PC-3 (cell line): ENCODE data around the gene FGFR3. TPM values are rescaled to one million over a fixed set of nuclear protein-coding genes. Genes with fewer than 3 reads are reported as not detected.

ENCODE experiments used
- ATAC-seq: fragments of 200-7000 bp; cut with Tn5 transposase; 2 replicates; pipeline ENCODE4 v1.9.1; 2020; ENCODE audit warnings: mild to moderate bottlenecking, moderate library complexity
- BruUV-seq: library from RNA; stranded (reverse); fragments of 400-500 nt; replicated peaks from 2 replicates; lab custom pipeline; 2021; lab: Mats Ljungman, UMichigan
- CTCF ChIA-PET: fragments of 300-600 bp; sonication (Branson Sonifier 250); formaldehyde crosslinking; loops from one replicate; lab custom pipeline; 2022; ENCODE audit warnings: antibody characterized with exemption; lab: Charles Lee
- POLR2A ChIA-PET: fragments of 300-600 bp; sonication (Branson Sonifier 250); formaldehyde crosslinking; loops from one replicate; lab custom pipeline; 2022; ENCODE audit warnings: antibody characterized with exemption; ENCODE audit not compliant: unreplicated experiment; lab: Charles Lee
- DNase-seq: peaks from one replicate; pipeline ENCODE4 v3.0.0-alpha.2; 2015
- H2AFZ ChIP-seq: fragments of 300-600 bp; sonication (generic); 2 replicates; pipeline ENCODE4 v1.6.0; 2016; ENCODE audit warnings: antibody characterized with exemption, low read length
- H3F3A ChIP-seq: fragments of 300-600 bp; sonication (generic); one replicate; pipeline ENCODE4 v1.6.0; 2017; ENCODE audit warnings: antibody characterized with exemption, low read length, control low read depth, mild to moderate bottlenecking; ENCODE audit not compliant: unreplicated experiment
- H3K27ac ChIP-seq: fragments of 300-600 bp; sonication (generic); 2 replicates; pipeline ENCODE4 v1.5.1; 2016; ENCODE audit warnings: mild to moderate bottlenecking, low read length
- H3K27me3 ChIP-seq: fragments of 300-600 bp; sonication (generic); 2 replicates; pipeline ENCODE4 v1.6.1; 2016; ENCODE audit warnings: low read length, mixed read lengths
- H3K36me3 ChIP-seq: fragments of 300-600 bp; sonication (generic); 2 replicates; pipeline ENCODE4 v1.6.1; 2016; ENCODE audit warnings: low read depth, mixed run types, low read length, mixed read lengths
- H3K4me1 ChIP-seq: fragments of 300-600 bp; sonication (generic); 2 replicates; pipeline ENCODE4 v1.5.1; 2016; ENCODE audit warnings: low read length; ENCODE audit not compliant: insufficient read depth
- H3K4me2 ChIP-seq: fragments of 300-600 bp; sonication (generic); 2 replicates; pipeline ENCODE4 v1.6.0; 2016; ENCODE audit warnings: low read length
- H3K4me3 ChIP-seq: fragments of 300-600 bp; sonication (generic); 2 replicates; pipeline ENCODE4 v1.5.1; 2016; ENCODE audit warnings: mild to moderate bottlenecking, low read length, mixed read lengths
- H3K79me2 ChIP-seq: fragments of 300-600 bp; sonication (generic); 2 replicates; pipeline ENCODE4 v1.6.1; 2017; ENCODE audit warnings: low read length, mixed read lengths
- H3K9ac ChIP-seq: fragments of 300-600 bp; sonication (generic); 2 replicates; pipeline ENCODE4 v1.6.0; 2016; ENCODE audit warnings: mild to moderate bottlenecking, low read length
- H3K9me2 ChIP-seq: fragments of 300-600 bp; sonication (generic); replicated peaks from 2 replicates; pipeline ENCODE4 v1.6.1; 2016; ENCODE audit warnings: mixed run types, low read length, mixed read lengths
- H3K9me3 ChIP-seq: fragments of 300-600 bp; sonication (generic); 2 replicates; pipeline ENCODE4 v1.6.1; 2016; ENCODE audit warnings: low read length, mixed read lengths
- H4K20me1 ChIP-seq: fragments of 300-600 bp; sonication (generic); 2 replicates; pipeline ENCODE4 v1.6.1; 2016; ENCODE audit warnings: low read length, mixed read lengths
- CTCF ChIP-seq: fragments of 300-600 bp; sonication (generic); conservative IDR thresholded peaks from 2 replicates; pipeline ENCODE4 v1.5.1; 2017; ENCODE audit warnings: antibody characterized with exemption, low read depth, mild to moderate bottlenecking, low read length
- EZH2 ChIP-seq: fragments of 300-600 bp; sonication (generic); IDR thresholded peaks from one replicate; pipeline ENCODE4 v1.6.1; 2017; ENCODE audit warnings: antibody characterized with exemption, mild to moderate bottlenecking, low read length; ENCODE audit not compliant: unreplicated experiment
- EZH2phosphoT487 ChIP-seq: fragments of 300-600 bp; sonication (generic); IDR thresholded peaks from 2 replicates; pipeline ENCODE4 v1.6.1; 2018; ENCODE audit warnings: mild to moderate bottlenecking, antibody characterized with exemption, low read length, borderline replicate concordance
- intact Hi-C: fragments of 100-400 bp; cut with micrococcal nuclease; formaldehyde crosslinking; loops from 2 replicates; pipeline ENCODE4 v1.9.0; 2023
- total RNA-seq: library from RNA; depleted of rRNA; stranded (reverse); fragments of >200 nt; gene quantifications from 2 replicates; pipeline ENCODE4 v1.2.3, GENCODE V29; 2014

FGFR3 gene
- total RNA-seq, 1 experiment from 2014 or later = 0.11 TPM

- ChIA-PET CTCF (no interaction called here), POLR2A (no interaction called here)
- TF ChIP-seq EZH2 (no peak), EZH2phosphoT487 (no peak), CTCF (no peak)
- H3K9me2 ChIP-seq = no peaks in the 10 kb centered on the region
- no peaks in the 10 kb centered on the region for H3K36me3 ChIP-seq
- no peaks in the 10 kb centered on the region for H3F3A ChIP-seq
- H3K9me3 ChIP-seq = no peaks in the 10 kb centered on the region
- no peak overlapping the region for H3K4me2 ChIP-seq
- H3K9ac ChIP-seq = no peak overlapping the region
- DNase-seq = no peak
- no peaks in the 10 kb centered on the region for H3K79me2 ChIP-seq
- no peak overlapping the region for H3K27ac ChIP-seq
- H4K20me1 ChIP-seq = no peaks in the 10 kb centered on the region
- H3K4me3 ChIP-seq = no peak overlapping the region
- H3K4me1 ChIP-seq = no peaks in the 10 kb centered on the region
- BruUV-seq = no TSS peak
- H2AFZ ChIP-seq = no peak overlapping the region
- H3K27me3 ChIP-seq = no peaks in the 10 kb centered on the region
- ATAC-seq = no peak
- intact Hi-C loops = no loop called here
Observed at GRCh38 chr4:1752284-1753041, 40.6 kb upstream of the FGFR3 start.

GRCh38 chr4:1753294-1753696, 39.8 kb upstream of the FGFR3 start:
- ChIA-PET CTCF (no interaction called here), POLR2A (no interaction called here)
- no peak overlapping the region for H3K4me2 ChIP-seq
- TF ChIP-seq EZH2 = no peak
- TF ChIP-seq CTCF = no peak
- TF ChIP-seq EZH2phosphoT487 = no peak
- ATAC-seq = no peak
- H3F3A ChIP-seq = no peaks in the 10 kb centered on the region
- no peaks in the 10 kb centered on the region for H4K20me1 ChIP-seq
- no peaks in the 10 kb centered on the region for H3K36me3 ChIP-seq
- H3K27ac ChIP-seq = no peak overlapping the region
- H2AFZ ChIP-seq = no peak overlapping the region
- H3K79me2 ChIP-seq = no peaks in the 10 kb centered on the region
- intact Hi-C loops = no loop called here
- H3K4me1 ChIP-seq = no peaks in the 10 kb centered on the region
- DNase-seq = no peak
- BruUV-seq = no TSS peak
- H3K27me3 ChIP-seq = no peaks in the 10 kb centered on the region
- H3K9ac ChIP-seq = no peak overlapping the region
- no peaks in the 10 kb centered on the region for H3K9me3 ChIP-seq
- no peaks in the 10 kb centered on the region for H3K9me2 ChIP-seq
- no peak overlapping the region for H3K4me3 ChIP-seq

GRCh38 chr4:1753697-1754311, 39.3 kb upstream of the FGFR3 start:
- Histone ChIP-seq H3K9me3 (no peaks in the 10 kb centered on the region), H3K79me2 (no peaks in the 10 kb centered on the region), H3K27me3 (no peaks in the 10 kb centered on the region), H3K4me2 (no peak overlapping the region), H3K4me3 (no peak overlapping the region), H3K36me3 (no peaks in the 10 kb centered on the region), H3K27ac (no peak overlapping the region), H3K4me1 (no peaks in the 10 kb centered on the region), H4K20me1 (no peaks in the 10 kb centered on the region), H3K9me2 (no peaks in the 10 kb centered on the region), H3F3A (no peaks in the 10 kb centered on the region), H2AFZ (no peak overlapping the region), H3K9ac (no peak overlapping the region)
- CTCF ChIA-PET = no interaction called here
- BruUV-seq = no TSS peak
- DNase-seq (no peak), ATAC-seq (no peak)
- intact Hi-C loops = no loop called here
- POLR2A ChIA-PET = no interaction called here
- no peak for TF ChIP-seq CTCF
- no peak for TF ChIP-seq EZH2
- no peak for TF ChIP-seq EZH2phosphoT487
